KMS-11 (cell line): ENCODE measurements around the gene DAPL1.

ENCODE experiments used
- H2AFZ ChIP-seq: fragments of 200-600 bp; sonication (generic); 2 replicates; pipeline ENCODE4 v1.6.1; 2016; ENCODE audit warnings: antibody characterized with exemption, mixed run types, low read depth
- H3K27ac ChIP-seq: fragments of 200-600 bp; sonication (generic); 2 replicates; pipeline ENCODE4 v1.6.1; 2016; ENCODE audit warnings: mild to moderate bottlenecking, mixed run types
- H3K27me3 ChIP-seq: fragments of 200-600 bp; sonication (generic); 2 replicates; pipeline ENCODE4 v1.6.1; 2017; ENCODE audit warnings: mild to moderate bottlenecking, low read depth, mixed run types, moderate library complexity; ENCODE audit not compliant: insufficient read depth
- H3K36me3 ChIP-seq: fragments of 200-600 bp; sonication (generic); 2 replicates; pipeline ENCODE4 v1.6.1; 2017; ENCODE audit warnings: mild to moderate bottlenecking, mixed run types; ENCODE audit not compliant: insufficient read depth
- H3K4me1 ChIP-seq: fragments of 200-600 bp; sonication (generic); 2 replicates; pipeline ENCODE4 v1.6.1; 2016; ENCODE audit warnings: mild to moderate bottlenecking, low read depth, mixed run types; ENCODE audit not compliant: poor library complexity, severe bottlenecking
- H3K4me2 ChIP-seq: fragments of 200-600 bp; sonication (generic); 2 replicates; pipeline ENCODE4 v1.7.0; 2016; ENCODE audit warnings: mild to moderate bottlenecking, mixed run types
- H3K4me3 ChIP-seq: fragments of 200-600 bp; sonication (generic); IDR thresholded peaks from 2 replicates; pipeline ENCODE4 v1.6.1; 2017; ENCODE audit warnings: low read depth, low read length, mixed read lengths; ENCODE audit not compliant: insufficient read depth
- H3K79me2 ChIP-seq: fragments of 200-600 bp; sonication (generic); 2 replicates; pipeline ENCODE4 v1.6.1; 2016; ENCODE audit warnings: low read depth, mixed run types; ENCODE audit not compliant: insufficient read depth
- H3K9ac ChIP-seq: fragments of 200-600 bp; sonication (generic); 2 replicates; pipeline ENCODE4 v1.6.1; 2016; ENCODE audit warnings: mild to moderate bottlenecking, mixed run types
- H4K20me1 ChIP-seq: fragments of 200-600 bp; sonication (generic); 2 replicates; pipeline ENCODE4 v1.6.1; 2016; ENCODE audit warnings: mild to moderate bottlenecking, mixed run types; ENCODE audit not compliant: insufficient read depth
- TF ChIP-seq, protein P1 (sequence below): fragments of 200-600 bp; sonication (generic); conservative IDR thresholded peaks from 2 replicates; pipeline ENCODE4 v1.6.1; 2017; ENCODE audit warnings: low read depth, mild to moderate bottlenecking, antibody characterized with exemption, low read length, moderate library complexity, mixed read lengths

The DAPL1 gene

DNA sequence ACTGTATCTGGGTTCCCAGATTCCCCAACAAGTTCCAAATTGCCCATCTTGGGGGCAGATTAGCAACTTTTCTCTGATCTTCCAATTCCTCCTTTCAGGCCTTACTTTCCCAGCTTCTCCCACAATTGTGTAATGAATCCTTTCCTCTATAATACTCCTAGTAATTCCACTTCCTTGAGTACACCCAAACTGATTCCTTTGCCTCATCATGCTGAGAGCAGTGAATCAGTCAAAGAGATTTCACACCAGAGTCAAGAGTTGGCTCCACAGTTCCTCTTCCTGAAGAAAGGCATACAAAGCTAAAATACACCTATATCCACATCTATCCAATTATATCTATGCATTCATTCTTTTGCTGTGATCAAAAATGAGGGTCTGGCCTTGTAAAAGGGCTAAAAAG lies 28.6 kb upstream of the DAPL1 start:
- no peaks in the 10 kb centered on the region for H3K36me3 ChIP-seq
- H2AFZ ChIP-seq, result no peak overlapping the region
- H3K9ac ChIP-seq, result no peak overlapping the region
- no peaks in the 10 kb centered on the region for H3K27me3 ChIP-seq
- H3K27ac ChIP-seq, result no peak overlapping the region
- H3K4me2 ChIP-seq, result no peak overlapping the region
- no peak overlapping the region for H3K4me3 ChIP-seq
- H4K20me1 ChIP-seq, result no peaks in the 10 kb centered on the region
- TF ChIP-seq, protein P1, sequence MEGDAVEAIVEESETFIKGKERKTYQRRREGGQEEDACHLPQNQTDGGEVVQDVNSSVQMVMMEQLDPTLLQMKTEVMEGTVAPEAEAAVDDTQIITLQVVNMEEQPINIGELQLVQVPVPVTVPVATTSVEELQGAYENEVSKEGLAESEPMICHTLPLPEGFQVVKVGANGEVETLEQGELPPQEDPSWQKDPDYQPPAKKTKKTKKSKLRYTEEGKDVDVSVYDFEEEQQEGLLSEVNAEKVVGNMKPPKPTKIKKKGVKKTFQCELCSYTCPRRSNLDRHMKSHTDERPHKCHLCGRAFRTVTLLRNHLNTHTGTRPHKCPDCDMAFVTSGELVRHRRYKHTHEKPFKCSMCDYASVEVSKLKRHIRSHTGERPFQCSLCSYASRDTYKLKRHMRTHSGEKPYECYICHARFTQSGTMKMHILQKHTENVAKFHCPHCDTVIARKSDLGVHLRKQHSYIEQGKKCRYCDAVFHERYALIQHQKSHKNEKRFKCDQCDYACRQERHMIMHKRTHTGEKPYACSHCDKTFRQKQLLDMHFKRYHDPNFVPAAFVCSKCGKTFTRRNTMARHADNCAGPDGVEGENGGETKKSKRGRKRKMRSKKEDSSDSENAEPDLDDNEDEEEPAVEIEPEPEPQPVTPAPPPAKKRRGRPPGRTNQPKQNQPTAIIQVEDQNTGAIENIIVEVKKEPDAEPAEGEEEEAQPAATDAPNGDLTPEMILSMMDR, result no peak
- no peaks in the 10 kb centered on the region for H3K4me1 ChIP-seq
- H3K79me2 ChIP-seq, result no peaks in the 10 kb centered on the region

DNA sequence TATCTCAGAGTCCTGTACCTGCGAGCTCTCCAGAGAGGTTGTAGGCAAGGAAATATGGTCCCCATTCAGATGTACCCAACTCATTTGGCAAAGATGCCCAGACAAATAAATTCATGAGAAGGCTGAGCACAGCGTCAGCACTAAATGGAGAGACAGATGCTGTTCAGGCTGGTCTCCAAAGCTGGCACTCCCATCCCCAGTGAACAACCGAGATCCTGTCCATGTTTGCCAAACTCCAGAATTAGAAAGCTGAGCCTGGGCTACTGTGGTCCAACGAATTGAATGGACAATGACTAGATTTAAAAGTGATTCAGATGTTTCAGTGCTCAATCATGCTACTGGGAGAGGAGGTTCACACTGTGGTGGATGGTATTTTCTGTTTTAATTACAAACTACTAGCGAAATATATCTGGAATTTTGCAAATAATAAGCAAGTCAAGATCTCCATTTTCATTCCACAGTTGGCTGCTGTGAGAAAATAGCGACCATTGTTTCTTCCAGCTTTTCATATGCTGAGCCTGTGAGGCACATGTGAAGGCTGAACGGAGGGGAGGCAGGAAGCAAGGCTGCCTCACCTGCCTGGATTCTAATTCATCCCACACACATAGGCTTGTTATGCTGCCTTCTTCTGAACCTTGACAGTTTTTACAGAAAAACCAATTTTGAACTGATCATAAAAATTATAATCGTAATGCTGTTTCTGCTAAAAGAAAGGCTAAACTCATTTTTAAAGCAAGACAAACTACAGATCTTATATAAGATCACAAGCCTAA lies 22.6 kb upstream of the DAPL1 start:
- Histone ChIP-seq H2AFZ (no peak overlapping the region), H3K4me1 (peaks cover 16% of the 10 kb centered on the region), H3K27ac (no peak overlapping the region), H3K4me2 (no peak overlapping the region), H3K9ac (no peak overlapping the region), H3K36me3 (no peaks in the 10 kb centered on the region), H4K20me1 (no peaks in the 10 kb centered on the region), H3K79me2 (no peaks in the 10 kb centered on the region), H3K4me3 (no peak overlapping the region), H3K27me3 (no peaks in the 10 kb centered on the region)
- TF ChIP-seq, protein P1, result no peak

DNA sequence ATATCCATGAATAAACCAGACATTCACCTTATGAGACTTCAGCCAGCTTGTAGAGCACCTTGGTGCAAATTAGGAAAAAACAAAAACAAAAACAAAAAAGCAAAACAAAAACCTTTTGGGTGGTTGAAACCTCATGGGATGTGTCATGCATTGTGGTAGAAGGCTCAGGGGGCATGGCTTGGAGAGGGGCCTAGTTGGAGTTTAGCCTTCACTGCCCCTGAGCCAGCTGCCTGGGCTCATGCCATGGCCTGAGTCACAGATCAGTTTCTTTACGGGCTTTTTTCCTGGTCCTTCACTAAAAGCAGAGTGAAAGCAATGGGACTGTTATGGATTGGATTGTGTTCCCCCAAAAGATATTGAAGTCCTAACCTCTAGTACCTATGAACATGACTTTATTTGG lies 22.0 kb upstream of the DAPL1 start:
- no peaks in the 10 kb centered on the region for H3K27me3 ChIP-seq
- no peaks in the 10 kb centered on the region for H3K79me2 ChIP-seq
- no peak overlapping the region for H3K27ac ChIP-seq
- peaks cover 16% of the 10 kb centered on the region for H3K4me1 ChIP-seq
- no peaks in the 10 kb centered on the region for H3K36me3 ChIP-seq
- no peak overlapping the region for H2AFZ ChIP-seq
- TF ChIP-seq, protein P1, result no peak
- no peak overlapping the region for H3K9ac ChIP-seq
- no peak overlapping the region for H3K4me3 ChIP-seq
- H4K20me1 ChIP-seq, result no peaks in the 10 kb centered on the region
- H3K4me2 ChIP-seq, result no peak overlapping the region

DNA sequence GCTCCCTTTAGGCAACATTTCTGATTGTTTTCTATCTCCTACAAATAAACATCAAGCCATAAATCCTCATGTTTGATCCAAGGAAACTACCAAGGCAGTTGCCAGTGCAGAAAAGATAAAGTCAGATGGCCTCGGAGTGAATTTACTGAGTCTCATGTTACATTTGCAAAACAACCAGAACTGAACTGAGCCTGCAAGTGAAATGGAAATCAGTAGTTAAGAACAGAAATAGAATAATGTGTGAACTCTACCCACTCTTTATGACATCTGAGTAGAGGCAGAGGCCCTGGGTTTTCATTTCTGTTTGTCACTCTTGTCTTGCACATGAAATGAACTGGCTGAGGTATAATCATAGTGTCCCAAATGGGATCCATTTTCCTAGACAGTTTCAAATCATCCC lies 20.4 kb upstream of the DAPL1 start:
- H3K79me2 ChIP-seq, result no peaks in the 10 kb centered on the region
- no peak overlapping the region for H3K4me3 ChIP-seq
- H3K4me1 ChIP-seq, result peaks cover 16% of the 10 kb centered on the region
- H3K36me3 ChIP-seq, result no peaks in the 10 kb centered on the region
- TF ChIP-seq, protein P1, result no peak
- no peak overlapping the region for H3K27ac ChIP-seq
- no peak overlapping the region for H3K4me2 ChIP-seq
- H3K27me3 ChIP-seq, result no peaks in the 10 kb centered on the region
- no peak overlapping the region for H2AFZ ChIP-seq
- H4K20me1 ChIP-seq, result no peaks in the 10 kb centered on the region
- H3K9ac ChIP-seq, result no peak overlapping the region
